A549 treated with dexamethasone at 1 μM for 4 hours (cell line): Measurements from ENCODE around the gene RNF157. TPM values are rescaled to one million over a fixed set of nuclear protein-coding genes. Genes with fewer than 3 reads are reported as not detected.

ENCODE experiments used
- total RNA-seq: library from RNA; stranded (reverse); fragments of 200-300 nt; extraction: Qiagen RNA extraction; gene quantifications from 5 replicates; pipeline ENCODE4 v1.2.3, GENCODE V29; 2022

The RNF157 gene
- total RNA-seq = 9.1 to 12.6 TPM (median 12.4 TPM) in 5 replicates

DNA sequence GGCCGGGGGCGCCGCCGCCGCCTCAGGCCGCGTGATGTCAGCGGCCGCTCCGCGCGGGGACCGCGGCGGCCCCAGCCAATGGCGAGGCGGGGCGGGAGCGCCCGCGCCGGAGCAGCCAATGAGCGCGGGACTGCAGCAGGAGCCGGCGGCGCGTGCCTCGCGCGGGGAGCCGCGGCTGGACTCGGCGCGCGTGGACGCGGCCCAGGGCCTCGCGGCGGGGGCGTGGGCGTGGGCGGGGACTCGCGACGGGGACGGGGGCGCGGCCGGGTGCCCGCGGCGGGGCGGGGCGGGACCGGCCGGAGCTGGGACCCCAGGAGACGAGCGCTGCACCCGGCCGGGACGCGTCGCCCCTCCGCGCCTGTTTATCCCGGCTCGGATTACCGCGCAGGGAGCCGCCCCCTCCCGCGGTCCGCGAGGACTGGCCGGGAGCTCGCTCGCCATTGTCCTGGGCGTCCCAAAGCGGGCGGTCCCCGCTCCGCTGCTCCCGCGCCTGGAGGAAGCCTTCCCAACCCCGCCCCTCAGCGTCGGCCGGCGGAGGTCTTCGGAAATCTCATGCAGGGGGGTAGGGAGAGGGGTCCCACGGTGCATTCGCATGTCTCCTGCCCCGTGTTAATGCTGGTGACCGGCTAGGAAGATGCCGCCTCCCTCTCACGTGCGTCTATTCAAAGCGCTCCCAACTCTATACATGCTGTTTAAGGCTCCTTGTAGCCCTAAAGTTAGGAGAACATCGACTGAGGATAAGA, at the start of gene RNF157:
Gene RNF157, minus strand, starts transcription at position 33 of the 743 bp plus-strand sequence. CDS start 253 bp downstream, outside the sequence.

DNA sequence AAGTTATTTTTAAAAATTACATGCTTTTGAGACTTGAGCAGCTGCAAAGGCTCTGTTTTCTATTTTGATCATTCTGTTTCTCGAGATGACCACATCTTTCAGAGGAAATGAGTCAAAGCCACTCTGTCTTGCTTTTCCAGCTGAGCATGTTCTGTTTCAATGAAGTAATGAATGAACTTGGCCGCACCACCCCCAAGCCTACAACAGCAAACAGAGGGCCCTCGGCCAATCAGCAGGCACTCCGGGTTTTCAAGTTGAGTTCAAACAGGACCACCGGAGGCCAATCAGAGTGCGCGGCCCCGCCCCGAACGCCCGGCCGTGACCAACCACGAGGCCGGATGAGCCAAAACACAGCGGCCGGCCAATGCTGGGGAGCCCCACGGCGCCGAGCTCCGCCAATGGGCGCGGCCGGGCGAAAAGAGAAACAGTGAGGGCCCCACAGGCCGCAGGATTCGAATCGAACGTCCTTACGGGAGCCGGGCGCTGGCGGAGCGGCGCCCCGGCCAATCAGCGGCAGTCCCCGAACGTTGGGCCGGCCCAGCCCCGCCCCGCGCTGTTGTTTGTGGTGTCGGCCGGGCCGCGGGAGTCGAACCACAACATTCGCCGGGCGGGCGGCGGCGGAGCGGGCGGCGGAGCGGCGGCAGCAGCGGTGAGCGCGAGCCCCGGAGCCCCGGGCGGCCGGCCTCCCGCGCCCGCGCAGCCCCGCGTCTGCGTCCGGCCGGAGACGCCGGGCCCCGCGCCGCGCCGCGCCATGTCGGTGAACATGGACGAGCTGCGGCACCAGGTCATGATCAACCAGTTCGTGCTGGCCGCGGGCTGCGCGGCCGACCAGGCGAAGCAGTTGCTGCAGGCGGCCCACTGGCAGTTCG, 24.7 kb upstream of the RNF157 start, which contains the start of gene UBALD2:
Gene UBALD2, plus strand, starts transcription at position 594 of the 869 bp plus-strand sequence. Its CDS starts 158 bp downstream, at position 752.

DNA sequence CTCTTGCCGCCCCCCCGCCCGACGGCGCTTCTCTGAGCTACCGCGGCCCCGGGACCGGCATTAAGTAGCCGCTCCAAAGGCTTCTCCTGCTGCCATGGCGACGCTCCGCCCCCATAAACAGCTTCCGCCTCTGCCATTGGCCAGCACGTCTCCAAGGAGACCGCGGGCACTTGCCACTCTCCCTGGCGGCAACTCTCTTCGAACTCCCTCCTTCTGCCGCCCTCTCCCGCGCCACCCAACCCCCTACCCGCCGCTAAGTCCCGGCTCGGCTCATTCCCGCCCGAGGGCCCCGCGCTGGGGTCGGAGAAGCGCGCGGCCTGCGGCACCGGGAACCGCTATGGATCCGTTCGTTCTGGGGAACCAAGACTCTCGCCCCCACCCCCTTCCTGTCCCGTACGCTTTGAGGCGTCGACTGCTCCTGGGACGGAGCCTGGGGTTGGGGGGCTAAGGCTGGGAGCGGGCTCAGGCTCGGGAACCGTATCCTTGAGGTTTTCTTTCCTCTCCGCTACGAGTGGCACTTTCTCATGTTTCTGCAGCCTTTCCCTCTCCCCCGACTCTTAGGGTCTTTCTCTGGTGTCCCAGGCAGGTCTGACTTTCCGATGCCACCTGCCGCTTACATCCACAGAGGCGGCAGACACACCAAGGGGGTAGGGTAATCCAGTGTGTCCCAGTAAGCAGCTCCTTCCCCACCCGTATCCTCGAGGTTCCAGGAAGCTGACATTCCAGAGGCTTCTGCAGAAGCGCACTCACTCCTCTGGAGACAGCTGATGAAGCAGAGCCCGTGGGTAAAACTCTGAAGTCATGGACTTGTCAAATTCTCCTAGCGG, 98.9 kb downstream of the RNF157 start, which contains the start of gene FOXJ1:
Gene FOXJ1, minus strand, starts transcription at position 34 of the 827 bp plus-strand sequence. CDS start 850 bp downstream, outside the sequence.

DNA sequence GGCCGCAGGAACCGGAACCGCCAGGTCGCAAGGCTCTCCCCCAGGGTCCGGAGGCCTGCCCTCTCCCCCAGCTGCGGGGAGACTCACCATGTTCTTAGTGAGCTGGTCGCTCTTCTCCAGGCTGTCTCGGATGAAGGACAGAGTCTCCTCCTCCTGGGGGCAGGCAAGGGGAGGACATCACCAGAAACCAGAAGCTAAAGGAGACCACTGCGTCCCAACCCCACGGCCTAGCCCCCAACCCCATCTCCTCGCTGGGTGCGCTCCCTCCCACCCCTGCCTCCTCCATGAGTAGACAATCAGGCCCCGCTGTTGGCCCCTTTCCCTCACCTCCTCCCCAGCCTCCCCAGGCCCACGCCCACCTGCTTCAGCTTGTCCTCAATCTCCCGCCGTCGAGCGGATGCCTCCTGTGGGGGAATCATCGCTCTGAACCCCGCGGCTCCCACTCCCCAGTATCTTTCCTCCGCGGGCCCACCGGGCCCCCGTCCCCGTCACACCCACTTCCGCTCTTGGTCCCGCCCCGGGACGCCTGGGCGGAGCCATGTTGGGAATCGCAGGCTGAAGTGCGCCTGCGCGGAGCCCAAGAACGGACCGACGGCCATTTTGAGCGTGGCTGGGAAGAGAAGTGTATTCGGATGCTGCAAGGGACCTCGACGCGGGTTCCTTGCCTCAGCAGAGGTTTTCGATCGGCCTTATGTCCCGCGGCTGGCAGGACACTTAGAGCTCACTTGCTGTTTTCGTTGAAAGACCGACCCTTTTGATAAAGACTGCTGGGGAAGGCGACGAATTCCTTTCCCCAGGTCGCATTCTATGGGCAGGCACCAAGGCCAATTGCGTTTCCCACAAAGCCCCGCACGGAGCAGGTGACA, 136.8 kb downstream of the RNF157 start, which contains the start of gene EXOC7:
Gene EXOC7, minus strand, starts transcription at position 514 of the 866 bp plus-strand sequence. Its CDS starts 95 bp downstream, at position 419.

Other genes starting within 250 kb of the RNF157 start
- 1.3 to 4.7 TPM (median 4.1 TPM) in 5 replicates for gene CDK3, start 239.6 kb downstream of the RNF157 start, total RNA-seq
- 12.7 to 19.5 TPM (median 17.8 TPM) in 5 replicates for gene EVPL, start 213.2 kb downstream of the RNF157 start, total RNA-seq
- gene SRP68, start 168.0 kb downstream of the RNF157 start, total RNA-seq = 70.7 to 88.6 TPM (median 85.9 TPM) in 5 replicates
- gene GALR2, start 165.7 kb downstream of the RNF157 start, total RNA-seq = 0.54 to 1.8 TPM (median 1.7 TPM) in 5 replicates
- gene ZACN, start 161.3 kb downstream of the RNF157 start, total RNA-seq = 0.08 to 0.39 TPM (median 0.20 TPM) in 5 replicates
- gene EXOC7, start 136.7 kb downstream of the RNF157 start, total RNA-seq = 52.7 to 68.6 TPM (median 61.2 TPM) in 5 replicates
- 0.65 to 1.4 TPM (median 1.1 TPM) in 5 replicates for gene FOXJ1, start 99.2 kb downstream of the RNF157 start, total RNA-seq
- gene UBALD2, start 24.9 kb upstream of the RNF157 start, total RNA-seq = 99.9 to 203 TPM (median 190 TPM) in 5 replicates
- gene QRICH2, start 67.8 kb upstream of the RNF157 start, total RNA-seq = 0.56 to 1.4 TPM (median 0.84 TPM) in 5 replicates
- 52.7 to 59.4 TPM (median 55.2 TPM) in 5 replicates for gene PRPSAP1, start 113.4 kb upstream of the RNF157 start, total RNA-seq
- gene SPHK1, start 144.1 kb upstream of the RNF157 start, total RNA-seq = 28.2 to 36.9 TPM (median 30.4 TPM) in 5 replicates
- gene UBE2O, start 212.7 kb upstream of the RNF157 start, total RNA-seq = 21.2 to 33.1 TPM (median 30.3 TPM) in 5 replicates
- 0.21 to 0.61 TPM (median 0.30 TPM) in 5 replicates for gene AANAT, start 227.1 kb upstream of the RNF157 start, total RNA-seq